ENCODE results near the gene CDC42BPB. TPM values are rescaled to one million over a fixed set of nuclear protein-coding genes. Genes with fewer than 3 reads are reported as not detected.

The CDC42BPB gene
- total RNA-seq, 3 donors from 2014 or later (not counting 1 experiment from before 2014, with no cell fraction given) = 0.86 to 2.3 (median 2.0) TPM

GRCh38 chr14:102925646-102926045, 131.7 kb downstream of the CDC42BPB start:
- Histone ChIP-seq H3K27ac (ENCODE audit: low read length) (no peak overlapping the region), H3K4me1 (ENCODE audit: control insufficient read depth, insufficient read depth, low read length) (peaks cover 43% of the 10 kb centered on the region), H3K4me3 (ENCODE audit: low read length) (no peak overlapping the region), H3K27me3 (ENCODE audit: control insufficient read depth, insufficient read depth, low read length) (peaks cover 31% of the 10 kb centered on the region), H3K36me3 (ENCODE audit: control insufficient read depth, insufficient read depth, low read length) (no peaks in the 10 kb centered on the region), H3K9me3 (ENCODE audit: control insufficient read depth, insufficient read depth, low read length) (no peaks in the 10 kb centered on the region)
- no peaks in the 10 kb centered on the region for H3K36me3 Mint-ChIP-seq
- no peak for TF ChIP-seq CTCF (IDR thresholded peaks at IDR 0.05)
- ATAC-seq = no peak
- no peaks in the 10 kb centered on the region for H3K9me3 Mint-ChIP-seq
- H3K27me3 Mint-ChIP-seq (ENCODE audit: low read depth in 2 of 2) = peaks cover 13 to 19% of the 10 kb centered on the region in 2 donors
- DNase-seq = no peak
- H3K4me1 Mint-ChIP-seq = peaks cover 0 to 4% of the 10 kb centered on the region in 2 donors
- no peak overlapping the region for H3K4me3 Mint-ChIP-seq
- intact Hi-C loops (cut with micrococcal nuclease) = no loop called here
- WGBS (ENCODE audit: insufficient coverage) = 86% methylated on average over 11 of the region's 11 CpGs
- H3K27ac Mint-ChIP-seq = no peak overlapping the region

GRCh38 chr14:102924632-102925588, 132.4 kb downstream of the CDC42BPB start:
- peaks cover 39% of the 10 kb centered on the region for H3K4me1 ChIP-seq (ENCODE audit: control insufficient read depth, insufficient read depth, low read length)
- Mint-ChIP-seq H3K4me3 (no peak overlapping the region), H3K4me1 (peaks cover 0 to 4% of the 10 kb centered on the region in 2 donors), H3K9me3 (no peaks in the 10 kb centered on the region), H3K27ac (no peak overlapping the region), H3K36me3 (no peaks in the 10 kb centered on the region), H3K27me3 (ENCODE audit: low read depth in 2 of 2) (peaks cover 13 to 17% of the 10 kb centered on the region in 2 donors)
- no peak overlapping the region for H3K4me3 ChIP-seq (ENCODE audit: low read length)
- DNase-seq (no peak), ATAC-seq (no peak)
- TF ChIP-seq CTCF (IDR thresholded peaks at IDR 0.05) = no peak
- peaks cover 29% of the 10 kb centered on the region for H3K27me3 ChIP-seq (ENCODE audit: control insufficient read depth, insufficient read depth, low read length)
- H3K36me3 ChIP-seq (ENCODE audit: control insufficient read depth, insufficient read depth, low read length) = no peaks in the 10 kb centered on the region
- no peak overlapping the region for H3K27ac ChIP-seq (ENCODE audit: low read length)
- intact Hi-C loops (cut with micrococcal nuclease) = no loop called here
- 91% methylated on average over 25 of the region's 25 CpGs for WGBS (ENCODE audit: insufficient coverage)
- H3K9me3 ChIP-seq (ENCODE audit: control insufficient read depth, insufficient read depth, low read length) = no peaks in the 10 kb centered on the region

- H3K27ac Mint-ChIP-seq = no peak overlapping the region
- no peaks in the 10 kb centered on the region for H3K36me3 Mint-ChIP-seq
- no peak overlapping the region for H3K4me3 Mint-ChIP-seq
- H3K27me3 Mint-ChIP-seq (ENCODE audit: low read depth in 2 of 2) = peaks cover 13 to 17% of the 10 kb centered on the region in 2 donors
- TF ChIP-seq CTCF (IDR thresholded peaks at IDR 0.05) = no peak
- intact Hi-C loops (cut with micrococcal nuclease) = no loop called here
- H3K27ac ChIP-seq (ENCODE audit: low read length) = no peak overlapping the region
- no peak for DNase-seq
- H3K9me3 ChIP-seq (ENCODE audit: control insufficient read depth, insufficient read depth, low read length) = no peaks in the 10 kb centered on the region
- WGBS (ENCODE audit: insufficient coverage) = 49% methylated on average over 11 of the region's 11 CpGs
- H3K27me3 ChIP-seq (ENCODE audit: control insufficient read depth, insufficient read depth, low read length) = peaks cover 24% of the 10 kb centered on the region
- no peaks in the 10 kb centered on the region for H3K9me3 Mint-ChIP-seq
- peaks cover 31% of the 10 kb centered on the region for H3K4me1 ChIP-seq (ENCODE audit: control insufficient read depth, insufficient read depth, low read length)
- no peaks in the 10 kb centered on the region for H3K36me3 ChIP-seq (ENCODE audit: control insufficient read depth, insufficient read depth, low read length)
- no peak overlapping the region for H3K4me3 ChIP-seq (ENCODE audit: low read length)
- peaks cover 0 to 4% of the 10 kb centered on the region in 2 donors for H3K4me1 Mint-ChIP-seq
- no peak for ATAC-seq
These were observed 133.3 kb downstream of the CDC42BPB start for GRCh38 chr14:102923925-102924486.
